HCT116 (cell line): ENCODE data around the gene SCGB2B2. TPM values are rescaled to one million over a fixed set of nuclear protein-coding genes. Genes with fewer than 3 reads are reported as not detected.

Experiments
- ATAC-seq: fragments of 200-7000 bp; cut with Tn5 transposase; 2 replicates; pipeline ENCODE4 v1.9.1; 2020; ENCODE audit warnings: mild to moderate bottlenecking, moderate library complexity
- BruUV-seq: library from RNA; stranded (reverse); fragments of 400-500 nt; replicated peaks from 2 replicates; lab custom pipeline; 2021; lab: Mats Ljungman, UMichigan
- CTCF ChIA-PET: fragments of 300-600 bp; sonication (Branson Sonifier 250); formaldehyde crosslinking; loops from one replicate; lab custom pipeline; 2021; ENCODE audit warnings: antibody characterized with exemption; lab: Charles Lee
- POLR2A ChIA-PET: fragments of 300-600, 350-600 bp; sonication (Branson Sonifier 250); formaldehyde crosslinking; loops from one replicate; lab custom pipeline; 2021; ENCODE audit warnings: antibody characterized with exemption; lab: Charles Lee
- RAD21 ChIA-PET, 2 experiments: fragments of 300-600 bp; sonication (Branson Sonifier 250); formaldehyde crosslinking; loops; one replicate each; lab custom pipeline; 2023; ENCODE audit warnings: low total read pairs in 2 of 2; ENCODE audit not compliant: uncharacterized antibody in 2 of 2, unreplicated experiment in 2 of 2, low non-redundant PET in 1 of 2; lab: Charles Lee
- DNase-seq: peaks from one replicate; pipeline ENCODE4 v3.0.0-alpha.2; 2010; ENCODE audit warnings: low read depth, low spot score
- H2AFZ ChIP-seq: fragments of 200-600 bp; shearing (Covaris generic), sonication (generic); 2 replicates; pipeline ENCODE4 v1.6.1; 2017; ENCODE audit warnings: low read depth, mixed run types, mixed read lengths, antibody characterized with exemption, low read length; ENCODE audit not compliant: poor library complexity, severe bottlenecking
- H3K27ac ChIP-seq: 2 replicates; pipeline ENCODE4 v1.5.1; 2012; ENCODE audit warnings: low read depth, low read length
- H3K27me3 ChIP-seq: fragments of 200-600 bp; sonication (generic); 2 replicates; pipeline ENCODE4 v1.6.1; 2016; ENCODE audit warnings: mixed run types, low read length, mixed read lengths; ENCODE audit not compliant: insufficient read depth
- H3K36me3 ChIP-seq, 2 experiments: fragments of 200-500 bp in 1 of 2; fragments of 200-600 bp in 1 of 2; sonication (Bioruptor generic) in 1 of 2; sonication (generic) in 1 of 2; 2 replicates each; pipeline versions ENCODE4 v1.5.1 to v1.6.1; 2014 to 2016; ENCODE audit warnings: low read length in 2 of 2, inconsistent platforms in 1 of 2, mixed read lengths in 1 of 2, mixed run types in 1 of 2; ENCODE audit not compliant: insufficient read depth in 2 of 2, control insufficient read depth in 1 of 2
- H3K4me1 ChIP-seq, 2 experiments: fragments of 200-600 bp in 1 of 2; sonication (generic) in 1 of 2; 2 replicates each; pipeline versions ENCODE4 v1.5.1 to v1.6.1; 2012 to 2017; ENCODE audit warnings: low read length in 2 of 2, inconsistent platforms in 1 of 2, mild to moderate bottlenecking in 1 of 2, mixed read lengths in 1 of 2, mixed run types in 1 of 2, moderate library complexity in 1 of 2; ENCODE audit not compliant: insufficient read depth in 2 of 2, control insufficient read depth in 1 of 2
- H3K4me2 ChIP-seq: fragments of 200-600 bp; sonication (generic); 2 replicates; pipeline ENCODE4 v1.6.1; 2017; ENCODE audit warnings: mixed run types, low read length, mixed read lengths
- H3K4me3 ChIP-seq, 2 experiments: fragments of 200-600 bp in 1 of 2; sonication (generic) in 1 of 2; replicated peaks in 1 of 2; 2 replicates each; pipeline ENCODE4 v1.5.1; 2011 to 2016; ENCODE audit warnings: low read length in 2 of 2, control low read depth in 1 of 2, low read depth in 1 of 2, mild to moderate bottlenecking in 1 of 2, mixed read lengths in 1 of 2, mixed run types in 1 of 2
- H3K79me2 ChIP-seq: fragments of 200-600 bp; sonication (generic); 2 replicates; pipeline ENCODE4 v1.6.1; 2017; ENCODE audit warnings: mild to moderate bottlenecking, mixed run types, low read length, moderate library complexity, mixed read lengths; ENCODE audit not compliant: insufficient read depth
- H3K9ac ChIP-seq: fragments of 200-600 bp; sonication (generic); 2 replicates; pipeline ENCODE4 v1.6.1; 2016; ENCODE audit warnings: low read length, mixed read lengths
- H3K9me2 ChIP-seq: fragments of 200-600 bp; sonication (generic), shearing (Covaris generic); 2 replicates; pipeline ENCODE4 v1.6.1; 2017; ENCODE audit warnings: mixed run types, mild to moderate bottlenecking, moderate library complexity; ENCODE audit not compliant: insufficient read depth
- H3K9me3 ChIP-seq, 2 experiments: fragments of 200-500 bp in 1 of 2; fragments of 200-600 bp in 1 of 2; sonication (Bioruptor generic) in 1 of 2; sonication (generic) in 1 of 2; 2 replicates each; pipeline ENCODE4 v1.6.1; 2014 to 2017; ENCODE audit warnings: low read length in 2 of 2, mixed read lengths in 2 of 2, inconsistent platforms in 1 of 2, low read depth in 1 of 2, mild to moderate bottlenecking in 1 of 2, mixed run types in 1 of 2, moderate library complexity in 1 of 2; ENCODE audit not compliant: control insufficient read depth in 1 of 2, insufficient read depth in 1 of 2
- H4K20me1 ChIP-seq: fragments of 200-600 bp; sonication (generic), shearing (Covaris generic); 2 replicates; pipeline ENCODE4 v1.6.1; 2017; ENCODE audit warnings: mixed run types, mild to moderate bottlenecking, moderate library complexity; ENCODE audit not compliant: insufficient read depth
- CEBPB ChIP-seq: IDR thresholded peaks from 2 replicates; pipeline ENCODE4 v1.6.1; 2012; ENCODE audit warnings: low read depth
- EGR1 ChIP-seq: IDR thresholded peaks from 2 replicates; pipeline ENCODE4 v1.6.1; 2012; ENCODE audit warnings: low read depth
- ELF1 ChIP-seq: IDR thresholded peaks from 2 replicates; pipeline ENCODE4 v1.6.1; 2012; ENCODE audit warnings: low read depth, borderline replicate concordance
- FOSL1 ChIP-seq: IDR thresholded peaks from 2 replicates; pipeline ENCODE4 v1.6.1; 2012; ENCODE audit warnings: low read depth
- JUND ChIP-seq: IDR thresholded peaks from 2 replicates; pipeline ENCODE4 v1.6.1; 2012
- MAX ChIP-seq: IDR thresholded peaks from 2 replicates; pipeline ENCODE4 v1.6.1; 2012
- POLR2A ChIP-seq: IDR thresholded peaks from 2 replicates; pipeline ENCODE4 v1.7.0; 2011; ENCODE audit warnings: borderline replicate concordance; ENCODE audit not compliant: insufficient read depth, insufficient read length; ENCODE audit errors: extremely low read depth
- POLR2AphosphoS5 ChIP-seq: IDR thresholded peaks from 2 replicates; pipeline ENCODE4 v1.6.1; 2011; ENCODE audit warnings: mild to moderate bottlenecking, low read depth, low read length, moderate library complexity
- REST ChIP-seq: IDR thresholded peaks from 2 replicates; pipeline ENCODE4 v1.6.1; 2012; ENCODE audit warnings: low read depth
- SIN3A ChIP-seq: IDR thresholded peaks from 2 replicates; pipeline ENCODE4 v1.6.1; 2012; ENCODE audit warnings: low read depth
- SP1 ChIP-seq: IDR thresholded peaks from 2 replicates; pipeline ENCODE4 v1.6.1; 2012; ENCODE audit warnings: low read depth
- TCF7L2 ChIP-seq: IDR thresholded peaks from 2 replicates; pipeline ENCODE4 v1.7.0; 2011; ENCODE audit warnings: borderline replicate concordance, inconsistent platforms; ENCODE audit not compliant: insufficient read depth, insufficient read length; ENCODE audit errors: extremely low read depth
- YY1 ChIP-seq: IDR thresholded peaks from 2 replicates; pipeline ENCODE4 v1.6.1; 2011; ENCODE audit warnings: low read length, low read depth, moderate library complexity, mild to moderate bottlenecking; ENCODE audit not compliant: insufficient replicate concordance; ENCODE audit errors: extremely low read depth
- ZFX ChIP-seq: fragments of 450-650 bp; IDR thresholded peaks from 2 replicates; pipeline ENCODE4 v1.6.1; 2017
- ZNF274 ChIP-seq: fragments of 200-500 bp; sonication (Bioruptor generic); IDR thresholded peaks from 2 replicates; pipeline ENCODE4 v1.6.1; 2014; ENCODE audit warnings: mild to moderate bottlenecking, low read depth, low read length, inconsistent platforms
- intact Hi-C: fragments of 100-400 bp; cut with micrococcal nuclease; formaldehyde crosslinking; loops from 2 replicates; pipeline ENCODE4 v1.10.0; 2022
- total RNA-seq: library from RNA; stranded (reverse); gene quantifications from one replicate; pipeline ENCODE4 v1.2.1, GENCODE V29; 2021; ENCODE audit not compliant: unreplicated experiment
- TF ChIP-seq, protein P1 (sequence below): IDR thresholded peaks from 2 replicates; pipeline ENCODE4 v1.6.1; 2012

Gene SCGB2B2
- total RNA-seq, 1 experiment from 2014 or later: 0.27 TPM

DNA sequence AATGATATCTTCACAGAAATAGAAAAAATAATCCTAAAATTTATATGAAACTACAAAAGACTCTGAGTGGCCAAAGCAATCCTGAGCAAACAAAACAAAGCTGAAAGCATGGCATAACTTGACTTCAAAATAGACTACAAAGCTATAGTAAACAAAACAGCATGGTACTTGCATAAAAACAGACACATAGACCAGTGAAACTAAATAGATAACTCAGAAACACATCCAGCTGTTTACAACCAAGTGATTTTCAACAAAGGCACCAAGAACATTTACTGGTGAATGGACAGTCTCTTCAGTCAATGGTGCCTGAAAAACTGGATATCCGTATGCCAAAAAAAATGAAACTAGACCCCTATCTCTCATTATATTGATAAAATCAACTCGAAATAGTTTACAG, 25.2 kb downstream of the SCGB2B2 start:
- H3K27me3 ChIP-seq: no peaks in the 10 kb centered on the region
- ChIA-PET CTCF (no interaction called here), POLR2A (no interaction called here), RAD21 (no interaction called here)
- no peak overlapping the region for H3K4me2 ChIP-seq
- H3K9ac ChIP-seq: no peak overlapping the region
- no peaks in the 10 kb centered on the region for H4K20me1 ChIP-seq
- H3K36me3 ChIP-seq: no peaks in the 10 kb centered on the region
- H3K9me2 ChIP-seq: no peaks in the 10 kb centered on the region
- H2AFZ ChIP-seq: no peak overlapping the region
- ATAC-seq (no peak), DNase-seq (no peak)
- no peak overlapping the region for H3K4me3 ChIP-seq
- TF ChIP-seq SP1: no peak
- TF ChIP-seq MAX: no peak
- TF ChIP-seq, protein P1, sequence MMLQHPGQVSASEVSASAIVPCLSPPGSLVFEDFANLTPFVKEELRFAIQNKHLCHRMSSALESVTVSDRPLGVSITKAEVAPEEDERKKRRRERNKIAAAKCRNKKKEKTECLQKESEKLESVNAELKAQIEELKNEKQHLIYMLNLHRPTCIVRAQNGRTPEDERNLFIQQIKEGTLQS: no peak
- no peak for TF ChIP-seq POLR2AphosphoS5
- no peak for TF ChIP-seq CEBPB
- no peak for TF ChIP-seq JUND
- TF ChIP-seq POLR2A: no peak
- intact Hi-C loops: no loop called here
- no peaks in the 10 kb centered on the region for H3K9me3 ChIP-seq
- H3K4me1 ChIP-seq: peaks cover 3 to 20% of the 10 kb centered on the region in 2 experiments; a peak in 3 of 4 replicates
- H3K27ac ChIP-seq: no peak overlapping the region
- no peaks in the 10 kb centered on the region for H3K79me2 ChIP-seq
- BruUV-seq: no TSS peak

GRCh38 chr19:34649886-34650543, 26.9 kb downstream of the SCGB2B2 start:
- H3K9ac ChIP-seq: no peak overlapping the region
- peak overlapping the region; percentile 51 for H3K4me2 ChIP-seq
- DNase-seq (peak; percentile 34), ATAC-seq (peak; percentile 77)
- H3K4me3 ChIP-seq: peak overlapping the region in 1 of 2 experiments; percentile 7; a peak in 1 of 4 replicates
- ChIA-PET POLR2A (no interaction called here), CTCF (no interaction called here), RAD21 (no interaction called here)
- no peaks in the 10 kb centered on the region for H3K9me3 ChIP-seq
- H3K4me1 ChIP-seq: peaks cover 3 to 20% of the 10 kb centered on the region in 2 experiments; a peak in 3 of 4 replicates
- no peaks in the 10 kb centered on the region for H3K27me3 ChIP-seq
- no peak overlapping the region for H2AFZ ChIP-seq
- no peaks in the 10 kb centered on the region for H4K20me1 ChIP-seq
- intact Hi-C loops: no loop called here
- no peaks in the 10 kb centered on the region for H3K9me2 ChIP-seq
- H3K36me3 ChIP-seq: no peaks in the 10 kb centered on the region
- no TSS peak for BruUV-seq
- no peaks in the 10 kb centered on the region for H3K79me2 ChIP-seq
- peak overlapping the region; percentile 30; the same call in 1 of the 2 replicates for H3K27ac ChIP-seq
- TF ChIP-seq ZFX: no peak
- no peak for TF ChIP-seq POLR2AphosphoS5
- TF ChIP-seq ELF1: no peak
- peak; percentile 43; the same call in 1 of the 2 replicates for TF ChIP-seq SP1
- TF ChIP-seq EGR1: peak; percentile 71; the same call in 1 of the 2 replicates
- TF ChIP-seq TCF7L2: no peak
- TF ChIP-seq ZNF274: no peak
- TF ChIP-seq FOSL1: peak; percentile 51; the same call in 1 of the 2 replicates
- no peak for TF ChIP-seq REST
- TF ChIP-seq YY1: no peak
- no peak for TF ChIP-seq SIN3A
